GM18909 (cell line): ENCODE results near the gene RPL13.

Experiments
- ATAC-seq: cut with Tn5 transposase; IDR thresholded peaks from one replicate; pipeline ENCODE4 v1.9.1; 2021; ENCODE audit warnings: mild to moderate bottlenecking; ENCODE audit not compliant: unreplicated experiment, poor library complexity

Gene RPL13

GRCh38 chr16:89544713-89545043 lies 15.8 kb upstream of the RPL13 start:
- no peak for ATAC-seq

- no peak for ATAC-seq
These were observed 15.2 kb upstream of the RPL13 start for GRCh38 chr16:89545044-89545830.

GRCh38 chr16:89545831-89546574 lies 14.5 kb upstream of the RPL13 start:
- ATAC-seq: no peak

- ATAC-seq: no peak
These were observed 13.7 kb upstream of the RPL13 start for GRCh38 chr16:89546781-89547180.

- ATAC-seq: no peak
These were observed 13.2 kb upstream of the RPL13 start for GRCh38 chr16:89547291-89547690.

- ATAC-seq: no peak
These were observed 12.6 kb upstream of the RPL13 start for GRCh38 chr16:89547860-89548259.

- no peak for ATAC-seq
These were observed 12.0 kb upstream of the RPL13 start for GRCh38 chr16:89548344-89549006.

- ATAC-seq: no peak
These were observed 11.3 kb upstream of the RPL13 start for GRCh38 chr16:89549007-89549700.

- no peak for ATAC-seq
These were observed 10.0 kb upstream of the RPL13 start for GRCh38 chr16:89550421-89551007.

GRCh38 chr16:89552329-89552728 lies 8.2 kb upstream of the RPL13 start:
- ATAC-seq: no peak

- ATAC-seq: no peak
These were observed 7.6 kb upstream of the RPL13 start for GRCh38 chr16:89552913-89553312.

GRCh38 chr16:89553733-89554132 lies 6.7 kb upstream of the RPL13 start:
- no peak for ATAC-seq

GRCh38 chr16:89554343-89554742 lies 6.1 kb upstream of the RPL13 start:
- ATAC-seq: no peak

- ATAC-seq: no peak
These were observed 5.2 kb upstream of the RPL13 start for GRCh38 chr16:89555265-89555664.

GRCh38 chr16:89555780-89556179 lies 4.7 kb upstream of the RPL13 start:
- ATAC-seq: no peak

GRCh38 chr16:89556750-89557689 lies 3.5 kb upstream of the RPL13 start:
- ATAC-seq: no peak

GRCh38 chr16:89557690-89558490 lies 2.6 kb upstream of the RPL13 start:
- ATAC-seq: no peak

- no peak for ATAC-seq
These were observed 831 bp downstream of the RPL13 start for GRCh38 chr16:89561142-89561883.
